Measurements from ENCODE around the gene SLC35A3.

The SLC35A3 gene

DNA sequence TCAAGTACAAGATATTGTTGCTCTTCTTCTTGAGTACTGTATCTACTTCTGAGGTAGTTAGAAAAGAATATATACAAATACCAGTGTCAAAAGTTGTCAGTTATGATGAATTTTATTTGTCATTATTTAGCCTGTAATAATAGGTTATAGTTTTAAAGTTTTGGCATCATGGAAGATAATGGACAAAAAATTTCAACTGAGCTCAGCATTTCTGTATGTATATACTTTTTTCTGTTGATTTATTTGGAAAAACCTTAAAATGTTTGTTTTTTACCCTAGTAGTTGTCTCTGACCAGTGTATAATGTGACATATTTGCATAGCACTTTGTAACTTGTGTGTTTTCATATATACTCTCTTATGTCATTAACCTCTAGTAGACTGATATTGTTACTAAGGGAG is 11.1 kb downstream of the SLC35A3 start:
- TF ChIP-seq CTCF (IDR thresholded peaks at IDR 0.05): no peak

DNA sequence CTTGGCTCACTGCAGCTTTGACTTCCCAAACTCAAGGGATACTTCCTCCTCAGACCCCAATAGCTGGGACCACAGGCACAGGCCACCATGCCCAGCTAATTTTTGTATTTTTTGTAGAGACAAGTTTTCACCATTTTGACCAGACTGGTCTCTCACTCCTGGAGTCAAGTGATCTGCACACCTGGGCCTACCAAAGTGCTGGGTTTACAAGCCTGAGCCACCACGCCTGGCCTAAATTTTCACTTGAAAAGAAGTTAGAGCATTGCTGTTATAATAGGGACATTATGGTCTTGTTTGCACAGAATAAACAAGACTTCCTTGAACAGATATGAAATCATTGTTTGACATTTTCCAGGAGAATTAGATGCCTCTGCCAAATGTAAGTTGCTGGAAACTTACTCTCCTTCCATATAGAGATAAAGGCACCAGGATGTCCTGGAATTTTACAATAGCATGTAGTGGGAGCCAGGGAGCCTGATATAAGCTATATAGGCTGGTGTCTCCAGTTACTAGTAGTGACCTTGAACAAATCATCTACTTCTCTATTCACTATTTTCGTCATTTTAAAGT is 16.9 kb downstream of the SLC35A3 start:
- TF ChIP-seq CTCF (IDR thresholded peaks at IDR 0.05): no peak

DNA sequence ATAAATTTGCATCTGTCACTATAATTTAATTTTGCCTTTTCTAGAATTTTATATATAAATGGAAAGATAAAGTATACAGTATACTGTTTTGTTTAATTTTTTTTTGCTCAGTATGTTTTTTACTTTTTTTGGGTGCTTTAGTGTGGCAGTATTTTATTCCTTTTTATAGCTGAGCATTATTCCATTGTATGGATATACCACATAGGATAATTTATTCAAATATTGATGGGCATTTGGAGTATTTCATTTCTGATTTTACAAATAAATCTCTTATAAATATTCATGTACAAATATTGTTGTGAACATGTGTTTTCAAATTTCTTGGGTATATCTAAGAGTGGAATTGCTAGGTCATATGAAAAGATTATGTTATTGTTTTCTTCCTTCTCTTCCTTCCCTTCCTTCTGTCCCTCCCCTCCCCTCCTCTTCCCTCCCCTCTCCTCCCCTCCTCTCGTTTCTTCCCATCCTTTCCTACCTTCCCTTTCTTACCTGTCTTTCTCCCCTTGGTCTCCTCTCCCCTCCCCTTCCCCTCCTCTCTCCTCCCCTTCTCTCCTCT is 18.5 kb downstream of the SLC35A3 start:
- no peak for TF ChIP-seq CTCF (IDR thresholded peaks at IDR 0.05)

- TF ChIP-seq CTCF (IDR thresholded peaks at IDR 0.05): no peak
Observed at GRCh38 chr1:99992044-99992722, 22.4 kb downstream of the SLC35A3 start.

DNA sequence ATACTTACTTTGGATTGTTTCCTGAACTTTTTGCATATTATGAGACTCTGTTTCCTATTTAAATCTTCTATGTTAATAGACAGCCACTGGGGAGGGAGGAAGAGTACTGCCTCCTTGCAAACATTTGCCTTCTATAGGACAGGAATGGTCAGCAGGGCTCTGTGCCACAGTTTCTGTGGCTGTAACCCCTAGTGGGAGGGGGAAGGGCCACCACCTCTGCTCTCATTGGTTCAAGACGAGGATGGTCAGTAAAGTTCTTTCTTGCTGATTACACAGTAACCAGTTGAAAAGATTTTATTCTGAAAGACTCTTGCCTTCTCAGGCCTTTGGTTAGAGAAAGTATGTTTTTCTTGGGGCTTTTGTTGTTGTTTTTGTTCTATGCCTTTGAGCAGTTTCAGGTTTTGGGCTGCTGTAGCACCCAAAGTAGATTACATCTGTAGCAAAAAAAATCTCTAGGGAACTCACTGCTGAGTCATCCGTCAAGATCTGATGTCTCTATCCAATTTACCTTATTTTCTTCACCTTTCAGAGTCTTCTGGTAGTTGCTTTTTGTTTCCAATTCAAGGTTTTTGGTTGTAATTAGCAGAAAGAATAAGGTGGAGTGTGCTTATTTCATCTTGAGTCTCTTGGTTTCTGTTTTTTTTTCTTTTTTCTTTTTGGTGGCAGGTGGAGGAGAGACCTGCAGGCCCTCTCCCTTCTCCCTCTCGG is 23.1 kb downstream of the SLC35A3 start:
- no peak for TF ChIP-seq CTCF (IDR thresholded peaks at IDR 0.05)

DNA sequence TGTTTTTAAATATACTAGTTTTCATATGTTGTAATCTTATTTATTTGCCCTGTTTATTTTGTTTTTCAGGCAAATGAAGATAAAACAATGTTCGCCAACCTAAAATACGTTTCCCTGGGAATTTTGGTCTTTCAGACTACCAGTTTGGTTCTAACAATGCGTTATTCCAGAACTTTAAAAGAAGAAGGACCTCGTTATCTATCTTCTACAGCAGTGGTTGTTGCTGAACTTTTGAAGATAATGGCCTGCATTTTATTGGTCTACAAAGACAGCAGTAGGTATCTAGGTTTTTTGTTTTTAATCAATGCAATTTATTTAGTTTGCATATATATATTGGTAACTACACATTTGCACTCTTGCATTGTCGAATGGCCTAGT is 23.7 kb downstream of the SLC35A3 start:
- TF ChIP-seq CTCF (IDR thresholded peaks at IDR 0.05): no peak

DNA sequence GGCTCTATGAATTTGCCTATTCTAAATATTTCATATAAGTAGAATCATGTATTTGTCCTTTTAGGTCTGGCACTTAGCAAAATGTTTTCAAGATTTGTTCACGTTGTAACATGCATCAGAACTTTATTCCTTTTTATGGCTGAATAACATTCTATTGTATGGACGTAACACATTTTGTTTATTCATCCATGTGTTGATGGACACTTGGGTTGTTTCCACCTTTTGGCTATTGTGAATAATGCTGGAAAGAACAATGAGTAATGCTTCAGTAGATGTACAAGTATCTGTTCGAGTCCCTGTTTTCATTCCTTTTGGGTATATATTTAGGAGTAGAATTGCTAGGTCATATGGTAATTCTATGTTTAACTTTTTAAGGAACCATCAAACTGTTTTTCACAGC is 24.7 kb downstream of the SLC35A3 start:
- TF ChIP-seq CTCF (IDR thresholded peaks at IDR 0.05): no peak
